Stimulated activated CD4-positive, alpha-beta T cell treated with anti-CD3 and anti-CD28 coated beads, Interleukin-2, amount 100 ng/mL, for 24 hours (primary cell): Measurements from ENCODE around the gene MRPL20.
A peak's percentile ranks its signal among the peaks of the same experiment; 100 is the strongest.

Source experiments
- DNase-seq, 2 donors: peaks; one replicate each; pipeline ENCODE4 v3.0.0-alpha.2; 2020

MRPL20 gene

GRCh38 chr1:1359664-1360468 is 47.2 kb downstream of the MRPL20 start:
- DNase-seq = no peak

GRCh38 chr1:1359308-1359663 is 47.8 kb downstream of the MRPL20 start:
- no peak for DNase-seq

- no peak for DNase-seq
Measured at GRCh38 chr1:1358433-1359271, 48.4 kb downstream of the MRPL20 start, which contains the start of gene MXRA8. Gene MXRA8, minus strand, starts transcription at chr1:1358555. Its CDS starts 51 bp downstream, at chr1:1358504.

- DNase-seq = no peak
Measured at GRCh38 chr1:1357871-1358432, 49.1 kb downstream of the MRPL20 start.

GRCh38 chr1:1356796-1357401 is 50.2 kb downstream of the MRPL20 start:
- no peak for DNase-seq

- DNase-seq = no peak
Measured at GRCh38 chr1:1356166-1356795, 50.8 kb downstream of the MRPL20 start.

- DNase-seq = peak in 1 of 2 donors; percentile 40
Measured at GRCh38 chr1:1355416-1355815, 51.7 kb downstream of the MRPL20 start.

- peak in 1 of 2 donors; percentile 35 for DNase-seq
Measured at GRCh38 chr1:1354271-1355247, 52.5 kb downstream of the MRPL20 start.

- DNase-seq = no peak
Measured at GRCh38 chr1:1353389-1354151, 53.5 kb downstream of the MRPL20 start.

- DNase-seq = no peak
Measured at GRCh38 chr1:1352786-1353388, 54.2 kb downstream of the MRPL20 start.
